Stimulated activated CD8-positive, alpha-beta memory T cell treated with anti-CD3 and anti-CD28 coated beads, Interleukin-12 subunit alpha, Interleukin-12 subunit beta, amount 100 ng/mL, for 4 hours (primary cell): ENCODE results near the gene JOSD1.

Source experiments
- DNase-seq: peaks from one replicate; pipeline ENCODE4 v3.0.0-alpha.2; 2020; ENCODE audit warnings: low read depth

JOSD1 gene

DNA sequence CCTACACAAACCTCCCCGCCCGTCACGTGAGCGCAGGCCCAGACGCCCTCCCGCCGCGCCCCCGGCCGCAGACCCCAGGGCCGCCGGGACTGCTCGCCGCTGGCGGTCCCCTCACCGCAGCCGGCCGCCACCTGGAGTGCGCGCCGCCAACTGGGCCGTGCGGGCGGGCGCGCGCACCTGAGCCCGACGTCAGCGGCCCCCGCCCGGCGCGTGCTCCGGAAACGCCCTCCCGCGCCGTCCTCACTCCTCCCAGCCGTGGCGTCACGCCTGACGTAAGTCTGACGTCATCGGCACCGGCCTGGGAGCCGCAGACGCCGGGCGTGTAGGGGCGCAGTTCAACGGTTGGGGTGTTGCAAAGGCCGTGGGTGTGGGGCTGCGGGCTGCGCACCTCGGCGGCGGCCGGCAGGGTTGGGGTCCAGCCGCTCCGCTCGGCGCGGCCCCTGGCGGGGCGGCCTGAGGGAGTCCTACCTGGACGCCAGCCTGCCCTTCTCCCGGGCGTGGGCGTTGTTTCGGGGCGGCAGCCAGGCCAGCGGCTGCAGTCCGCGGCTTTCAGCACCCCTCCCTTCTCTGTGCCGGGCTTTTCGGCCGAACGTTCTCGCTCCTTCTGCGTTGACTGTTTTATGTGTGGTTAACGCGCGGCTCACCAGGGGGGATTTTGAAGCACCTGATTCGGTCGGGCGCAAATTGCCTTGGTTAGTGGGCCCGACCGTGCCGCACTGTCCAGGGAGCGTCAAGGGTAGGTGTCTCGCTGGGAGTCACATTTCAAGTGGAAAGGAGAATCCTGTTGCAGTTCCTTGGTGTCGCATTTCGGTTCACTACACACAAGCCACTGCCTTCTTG lies at the start of gene JOSD1:
Gene JOSD1 (minus strand): TSS at position 155 of the 840 bp plus-strand sequence. CDS start 956 bp downstream, outside the sequence.
- DNase-seq = peak; percentile 98

- no peak for DNase-seq
These were observed 49.4 kb upstream of the JOSD1 start for GRCh38 chr22:38750104-38750503.

- no peak for DNase-seq
These were observed 47.9 kb upstream of the JOSD1 start for GRCh38 chr22:38748487-38749136.

- DNase-seq = no peak
These were observed 45.1 kb upstream of the JOSD1 start for GRCh38 chr22:38745676-38746460.

- no peak for DNase-seq
These were observed 44.2 kb upstream of the JOSD1 start for GRCh38 chr22:38744981-38745380.

GRCh38 chr22:38742176-38742942 lies 41.6 kb upstream of the JOSD1 start:
- DNase-seq = no peak

GRCh38 chr22:38741576-38741975 lies 40.8 kb upstream of the JOSD1 start:
- no peak for DNase-seq

- no peak for DNase-seq
These were observed 40.4 kb upstream of the JOSD1 start for GRCh38 chr22:38741166-38741565.

GRCh38 chr22:38740754-38741153 lies 40.0 kb upstream of the JOSD1 start:
- DNase-seq = no peak

- DNase-seq = no peak
These were observed 39.5 kb upstream of the JOSD1 start for GRCh38 chr22:38740116-38740723.

DNA sequence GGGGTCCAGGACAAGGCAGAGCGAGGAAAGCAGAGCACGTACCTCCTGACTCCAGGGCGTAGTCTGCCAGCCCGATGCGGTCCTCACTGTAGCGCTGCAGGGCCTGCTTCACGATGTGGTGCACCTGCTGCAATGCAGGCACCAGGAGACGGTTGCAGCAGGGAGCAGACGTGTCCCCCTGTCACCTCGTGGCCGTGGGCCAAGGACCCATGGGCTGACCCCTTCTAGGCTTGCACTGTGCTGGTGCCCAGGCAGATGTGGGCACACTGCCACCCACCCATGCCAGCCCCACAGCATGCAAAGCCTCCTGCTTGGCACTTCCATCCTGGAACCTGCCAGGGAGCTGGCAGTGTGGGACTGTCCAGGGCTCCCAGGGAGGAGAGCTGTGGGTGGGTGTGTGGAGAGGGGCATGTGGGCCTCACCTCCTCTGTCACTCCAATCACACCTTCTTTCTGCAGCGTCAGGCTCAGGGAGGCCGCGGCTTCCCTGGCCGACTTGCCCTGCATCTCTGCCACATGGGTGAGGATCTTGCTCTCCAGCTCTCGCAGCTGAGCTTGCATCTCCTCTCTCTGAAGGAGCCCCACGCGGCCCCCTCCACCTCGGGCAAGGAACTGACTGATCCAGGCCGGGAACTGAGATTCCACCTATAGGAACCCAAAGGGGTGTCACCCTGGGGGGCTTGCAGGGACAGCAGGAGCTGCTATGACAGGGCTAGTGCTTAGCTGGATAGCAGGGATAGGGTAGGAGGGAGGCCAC lies 38.7 kb upstream of the JOSD1 start:
- no peak for DNase-seq

DNA sequence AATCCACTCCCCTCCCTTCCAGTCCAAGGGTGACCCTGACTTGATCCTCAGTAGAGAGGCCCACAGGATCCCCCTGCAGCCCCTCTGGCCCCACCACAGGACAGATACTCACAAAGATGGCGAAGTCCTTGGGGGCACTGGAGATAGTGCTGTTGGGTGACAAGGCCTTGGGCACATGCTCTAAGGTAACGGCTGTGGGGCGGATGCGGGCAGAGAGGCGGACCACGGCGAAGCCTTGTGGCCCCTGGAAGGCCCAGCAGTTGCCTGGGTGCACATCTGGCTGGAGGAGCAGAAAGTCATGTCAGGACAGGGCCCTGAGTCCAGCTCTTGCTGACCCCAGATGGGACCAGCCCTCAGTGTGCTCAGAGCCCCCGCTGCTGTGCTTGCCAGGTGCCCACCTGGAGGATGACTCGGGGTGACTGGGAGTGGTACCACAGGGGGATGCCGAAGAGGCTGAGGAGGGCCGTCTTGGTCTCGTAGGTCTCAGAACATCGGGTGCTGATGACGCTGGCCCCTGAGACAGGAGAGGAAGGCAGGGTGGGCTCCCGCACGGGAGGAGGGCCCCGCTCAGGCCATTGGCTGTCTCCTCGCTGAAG lies 37.8 kb upstream of the JOSD1 start:
- DNase-seq = no peak

- DNase-seq = no peak
These were observed 36.7 kb upstream of the JOSD1 start for GRCh38 chr22:38737302-38738060.

- no peak for DNase-seq
These were observed 35.5 kb upstream of the JOSD1 start for GRCh38 chr22:38736257-38736570.

GRCh38 chr22:38735465-38736256 lies 34.9 kb upstream of the JOSD1 start:
- DNase-seq = no peak

GRCh38 chr22:38735126-38735464 lies 34.4 kb upstream of the JOSD1 start:
- DNase-seq = no peak

DNA sequence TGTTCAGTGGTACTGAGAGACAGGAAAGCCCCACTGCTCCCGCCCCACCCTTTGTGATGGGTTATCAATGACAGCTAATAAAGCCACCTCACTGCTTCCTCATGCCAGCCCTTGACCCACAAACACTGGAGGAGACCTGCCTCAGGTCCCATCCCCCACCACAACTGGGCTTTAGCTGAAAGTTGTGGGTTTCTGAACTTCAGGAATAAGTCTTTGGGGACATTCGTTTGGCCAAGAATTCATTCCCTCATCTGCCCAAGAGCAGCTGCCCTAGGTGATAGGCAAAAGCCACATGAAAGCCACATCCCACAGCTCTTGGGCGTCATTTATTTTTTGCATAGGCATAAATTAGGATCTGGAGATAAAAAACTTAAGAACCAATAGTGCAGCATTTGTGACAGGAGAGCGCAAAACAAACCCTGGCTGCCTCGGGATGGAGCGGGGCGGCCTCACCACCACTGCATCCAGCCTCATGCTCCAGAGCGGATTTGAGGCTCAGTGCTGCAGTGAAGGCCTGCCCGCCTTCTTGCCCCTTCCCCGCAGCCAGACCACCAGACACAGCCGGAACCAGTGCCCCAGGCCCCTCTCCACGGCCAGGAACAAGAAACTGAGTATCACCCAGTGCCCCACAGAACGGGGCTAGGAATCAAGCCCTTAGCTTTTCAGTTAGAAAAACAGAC lies 33.8 kb upstream of the JOSD1 start:
- DNase-seq = no peak

DNA sequence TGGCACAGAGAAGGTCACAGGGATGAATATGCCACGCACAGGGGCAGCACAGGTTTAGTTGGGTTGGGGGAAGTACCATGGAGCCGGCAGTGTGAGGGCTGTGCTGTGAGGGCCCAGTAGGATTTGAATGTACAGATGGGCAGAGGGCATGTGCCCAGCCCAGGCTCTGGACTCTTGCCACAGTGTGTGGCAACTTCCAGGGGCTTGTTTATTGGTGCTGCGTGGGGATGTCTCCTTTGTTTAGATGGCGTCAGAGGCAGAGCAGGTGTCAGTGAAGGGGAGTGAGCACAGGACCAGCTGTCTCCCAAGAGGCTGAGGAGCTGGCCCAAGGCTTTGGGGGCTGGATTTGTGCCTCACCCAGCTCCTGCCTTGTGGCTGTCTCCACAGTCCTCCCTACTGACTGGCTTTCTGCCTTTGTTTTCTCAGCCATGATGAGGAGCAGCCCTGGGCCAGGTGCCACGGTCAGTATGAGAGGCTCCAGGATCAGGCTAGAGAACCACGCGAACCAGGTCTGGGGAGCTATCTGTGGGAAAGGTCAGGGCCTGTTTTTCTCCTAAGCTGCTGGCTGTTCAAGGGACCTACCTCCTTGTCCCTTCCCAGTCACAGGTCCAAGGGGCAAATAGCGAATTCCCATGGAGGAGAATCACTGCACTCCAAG lies 33.1 kb upstream of the JOSD1 start:
- DNase-seq = no peak
